ENCODE results near the gene PNLIPRP1. TPM values are rescaled to one million over a fixed set of nuclear protein-coding genes. Genes with fewer than 3 reads are reported as not detected.

PNLIPRP1 gene
- total and polyA plus RNA-seq, 2 experiments from 2014 or later, result 0.39 TPM; not detected in 1

- Histone ChIP-seq H3K27me3 (peaks cover 3% of the 10 kb centered on the region), H2AFZ (no peak overlapping the region), H3K9me3 (ENCODE audit: low read depth) (no peaks in the 10 kb centered on the region), H3K4me1 (ENCODE audit: insufficient read depth) (no peaks in the 10 kb centered on the region), H3K4me3 (no peak overlapping the region), H3K79me2 (no peaks in the 10 kb centered on the region), H3K36me3 (replicated peaks; ENCODE audit: insufficient read depth, low read depth) (no peaks in the 10 kb centered on the region), H4K20me1 (ENCODE audit: insufficient read depth, poor library complexity, severe bottlenecking) (no peaks in the 10 kb centered on the region), H3K4me2 (no peak overlapping the region), H3K9me2 (replicated peaks; ENCODE audit: insufficient read depth) (no peaks in the 10 kb centered on the region), H3K27ac (no peak overlapping the region)
- DNase-seq (ENCODE audit: low spot score), result no peak
- TF ChIP-seq EZH2phosphoT487 (IDR thresholded peaks at IDR 0.05; ENCODE audit: low read depth, severe bottlenecking, unreplicated experiment) (no peak), EZH2 (IDR thresholded peaks at IDR 0.05; ENCODE audit: borderline replicate concordance) (no peak)
- TF ChIP-seq, protein P1, sequence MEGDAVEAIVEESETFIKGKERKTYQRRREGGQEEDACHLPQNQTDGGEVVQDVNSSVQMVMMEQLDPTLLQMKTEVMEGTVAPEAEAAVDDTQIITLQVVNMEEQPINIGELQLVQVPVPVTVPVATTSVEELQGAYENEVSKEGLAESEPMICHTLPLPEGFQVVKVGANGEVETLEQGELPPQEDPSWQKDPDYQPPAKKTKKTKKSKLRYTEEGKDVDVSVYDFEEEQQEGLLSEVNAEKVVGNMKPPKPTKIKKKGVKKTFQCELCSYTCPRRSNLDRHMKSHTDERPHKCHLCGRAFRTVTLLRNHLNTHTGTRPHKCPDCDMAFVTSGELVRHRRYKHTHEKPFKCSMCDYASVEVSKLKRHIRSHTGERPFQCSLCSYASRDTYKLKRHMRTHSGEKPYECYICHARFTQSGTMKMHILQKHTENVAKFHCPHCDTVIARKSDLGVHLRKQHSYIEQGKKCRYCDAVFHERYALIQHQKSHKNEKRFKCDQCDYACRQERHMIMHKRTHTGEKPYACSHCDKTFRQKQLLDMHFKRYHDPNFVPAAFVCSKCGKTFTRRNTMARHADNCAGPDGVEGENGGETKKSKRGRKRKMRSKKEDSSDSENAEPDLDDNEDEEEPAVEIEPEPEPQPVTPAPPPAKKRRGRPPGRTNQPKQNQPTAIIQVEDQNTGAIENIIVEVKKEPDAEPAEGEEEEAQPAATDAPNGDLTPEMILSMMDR (IDR thresholded peaks at IDR 0.05; ENCODE audit: poor library complexity), result no peak
- 92% methylated on average over 8 of the region's 8 CpGs for WGBS (ENCODE audit: low lambda C conversion rate, missing lambda C conversion rate)
These were observed 42.4 kb downstream of the PNLIPRP1 start for GRCh38 chr10:116633216-116633600.

DNA sequence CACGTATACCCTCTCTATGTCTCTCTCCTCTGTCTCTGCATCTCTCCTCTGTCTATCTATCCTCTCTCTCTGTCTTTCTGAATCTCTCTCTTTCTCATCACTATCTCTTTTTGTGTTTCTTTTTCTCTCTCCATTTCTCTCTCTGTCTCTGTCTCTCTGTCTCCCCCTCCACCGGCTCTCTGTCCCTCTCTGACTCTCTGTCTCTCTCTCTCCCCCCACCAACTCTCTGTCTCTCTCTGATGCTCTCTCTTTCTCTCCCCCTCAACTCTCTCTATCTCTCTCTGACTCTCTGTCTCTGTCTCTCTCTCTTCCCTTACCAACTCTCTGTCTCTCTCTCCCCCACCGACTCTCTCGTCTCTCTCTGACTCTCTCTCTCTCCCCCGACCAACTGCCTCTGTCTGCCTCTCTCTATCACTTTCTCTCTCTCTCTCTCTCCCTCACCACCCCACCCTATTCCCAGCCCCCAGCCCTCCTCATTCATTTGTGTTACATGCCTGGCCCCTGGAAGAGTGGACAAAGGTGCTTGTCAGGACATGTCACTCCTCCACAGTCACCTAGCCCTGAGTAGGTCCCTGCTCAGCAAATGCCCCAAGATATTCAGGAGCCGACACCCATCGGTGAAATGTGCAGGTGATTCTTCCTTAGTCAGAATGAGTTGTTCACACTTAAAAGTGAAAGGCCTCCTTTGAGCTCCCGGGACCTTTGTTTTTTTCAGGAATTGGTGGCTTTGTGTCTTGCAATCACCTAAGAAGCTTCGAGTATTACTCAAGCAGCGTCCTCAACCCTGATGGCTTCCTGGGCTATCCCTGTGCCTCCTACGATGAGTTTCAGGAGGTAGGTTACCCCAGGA is 43.6 kb downstream of the PNLIPRP1 start:
- H3K36me3 ChIP-seq (replicated peaks; ENCODE audit: insufficient read depth, low read depth), result no peaks in the 10 kb centered on the region
- H3K27me3 ChIP-seq, result peaks cover 3% of the 10 kb centered on the region
- H2AFZ ChIP-seq, result no peak overlapping the region
- H3K9me2 ChIP-seq (replicated peaks; ENCODE audit: insufficient read depth), result no peaks in the 10 kb centered on the region
- no peak overlapping the region for H3K4me2 ChIP-seq
- H3K9me3 ChIP-seq (ENCODE audit: low read depth), result no peaks in the 10 kb centered on the region
- H3K4me3 ChIP-seq, result no peak overlapping the region
- H3K79me2 ChIP-seq, result no peaks in the 10 kb centered on the region
- H3K27ac ChIP-seq, result no peak overlapping the region
- 89% methylated on average over 7 of the region's 11 CpGs for WGBS (ENCODE audit: low lambda C conversion rate, missing lambda C conversion rate)
- no peaks in the 10 kb centered on the region for H3K4me1 ChIP-seq (ENCODE audit: insufficient read depth)
- H4K20me1 ChIP-seq (ENCODE audit: insufficient read depth, poor library complexity, severe bottlenecking), result no peaks in the 10 kb centered on the region
- DNase-seq (ENCODE audit: low spot score), result no peak
- TF ChIP-seq EZH2 (IDR thresholded peaks at IDR 0.05; ENCODE audit: borderline replicate concordance) (no peak), EZH2phosphoT487 (IDR thresholded peaks at IDR 0.05; ENCODE audit: low read depth, severe bottlenecking, unreplicated experiment) (no peak)
- TF ChIP-seq, protein P1 (IDR thresholded peaks at IDR 0.05; ENCODE audit: poor library complexity), result no peak

DNA sequence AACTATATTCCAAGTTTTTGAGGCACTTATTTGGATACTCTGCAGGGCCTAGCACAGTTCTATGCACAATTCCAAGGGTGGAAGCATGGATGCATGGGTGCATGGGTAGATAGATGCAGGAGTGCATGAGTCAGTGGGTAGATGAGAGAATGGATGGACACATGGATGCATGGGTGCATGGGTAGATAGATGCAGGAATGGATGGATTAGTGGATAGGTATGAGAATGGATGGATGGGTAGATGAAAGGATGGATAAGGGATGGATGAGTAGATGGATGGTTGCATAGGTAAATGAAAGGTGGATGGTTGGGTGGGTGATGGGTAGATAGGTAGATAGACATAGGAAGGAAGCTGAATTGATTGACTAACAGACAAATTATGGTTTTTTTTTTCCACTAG is 45.6 kb downstream of the PNLIPRP1 start:
- no peaks in the 10 kb centered on the region for H3K9me3 ChIP-seq (ENCODE audit: low read depth)
- DNase-seq (ENCODE audit: low spot score), result no peak
- H3K4me2 ChIP-seq, result no peak overlapping the region
- no peak overlapping the region for H2AFZ ChIP-seq
- no peaks in the 10 kb centered on the region for H3K4me1 ChIP-seq (ENCODE audit: insufficient read depth)
- H3K9me2 ChIP-seq (replicated peaks; ENCODE audit: insufficient read depth), result no peaks in the 10 kb centered on the region
- no peak for TF ChIP-seq EZH2 (IDR thresholded peaks at IDR 0.05; ENCODE audit: borderline replicate concordance)
- TF ChIP-seq EZH2phosphoT487 (IDR thresholded peaks at IDR 0.05; ENCODE audit: low read depth, severe bottlenecking, unreplicated experiment), result no peak
- TF ChIP-seq, protein P1 (IDR thresholded peaks at IDR 0.05; ENCODE audit: poor library complexity), result no peak
- no peaks in the 10 kb centered on the region for H3K79me2 ChIP-seq
- H4K20me1 ChIP-seq (ENCODE audit: insufficient read depth, poor library complexity, severe bottlenecking), result no peaks in the 10 kb centered on the region
- H3K36me3 ChIP-seq (replicated peaks; ENCODE audit: insufficient read depth, low read depth), result no peaks in the 10 kb centered on the region
- H3K27ac ChIP-seq, result no peak overlapping the region
- no peak overlapping the region for H3K4me3 ChIP-seq
- H3K27me3 ChIP-seq, result peaks cover 3% of the 10 kb centered on the region

Measured in hepatocyte (in vitro differentiated cells).